ENCODE data around the gene SMAD6. TPM values are rescaled to one million over a fixed set of nuclear protein-coding genes. Genes with fewer than 3 reads are reported as not detected.

Gene SMAD6
- polyA plus RNA-seq, 1 of the 3 experiments (the other 2 are of a cell fraction), result 4.5 TPM

DNA sequence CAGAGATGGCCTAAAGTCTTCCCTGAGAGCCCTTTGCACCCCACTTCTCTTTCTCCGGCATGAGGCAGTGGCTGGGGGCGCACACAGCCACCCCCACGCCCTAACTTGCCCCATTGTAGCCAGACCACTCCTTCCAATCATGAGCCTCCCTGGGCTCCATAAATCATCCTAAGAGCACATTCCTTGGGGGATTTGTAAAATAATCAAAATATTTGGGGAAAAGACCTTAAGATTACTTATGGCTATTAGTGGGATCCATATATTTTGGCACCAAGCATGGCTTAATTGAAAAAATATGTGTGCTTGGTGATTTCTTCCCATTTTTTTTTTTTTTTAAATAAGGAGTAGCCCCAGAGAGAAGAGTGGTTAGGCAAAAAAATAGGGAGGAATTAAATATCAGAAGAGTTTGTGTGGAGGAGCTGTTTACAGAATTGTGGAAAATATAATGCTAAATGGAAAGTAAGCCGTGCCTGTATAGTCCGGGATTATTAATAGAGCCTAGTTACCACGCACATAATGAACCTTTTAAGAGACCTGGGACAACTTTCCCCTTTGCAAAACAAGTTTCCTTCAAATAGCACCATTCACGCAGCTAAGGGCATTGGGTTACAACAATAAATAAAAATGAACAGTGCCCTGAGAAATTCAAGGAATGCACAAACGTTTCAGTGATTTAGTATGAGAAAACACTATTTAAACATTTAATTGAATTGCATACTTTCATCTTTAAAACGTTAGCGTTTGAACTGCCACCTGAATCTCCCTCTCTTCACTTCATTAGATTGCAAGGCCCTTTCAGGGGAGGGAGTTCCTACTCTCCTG is 46.1 kb downstream of the SMAD6 start:
- Histone ChIP-seq H3K9ac (peak overlapping the region; percentile 49; the same call in 1 of the 2 replicates), H3F3A (replicated peaks; ENCODE audit: insufficient read depth) (peaks cover 26% of the 10 kb centered on the region), H3K4me3 (ENCODE audit: low read depth in 2 of 2, low read length in 1 of 2) (peak overlapping the region in 1 of 2 experiments; percentile 32; a peak in 2 of 4 replicates), H2AFZ (ENCODE audit: low read depth) (no peak overlapping the region), H3K4me1 (ENCODE audit: control insufficient read depth in 1 of 2, insufficient read depth in 2 of 2, low read depth in 1 of 2, low read length in 1 of 2) (peaks cover 20 to 55% of the 10 kb centered on the region in 2 experiments), H3K79me2 (ENCODE audit: insufficient read depth) (peaks cover 99% of the 10 kb centered on the region), H3K9me2 (no peaks in the 10 kb centered on the region), H3K27ac (ENCODE audit: low read depth in 2 of 2, low read length in 1 of 2) (peak overlapping the region; percentile 62 to 79; a peak in 3 of 4 replicates), H3K4me2 (peak overlapping the region; percentile 77), H3K9me3 (no peaks in the 10 kb centered on the region), H3K27me3 (ENCODE audit: insufficient read depth) (no peaks in the 10 kb centered on the region), H4K20me1 (ENCODE audit: insufficient read depth) (peaks cover 49% of the 10 kb centered on the region), H3K36me3 (replicated peaks in 1 of 2; ENCODE audit: control insufficient read depth in 1 of 2, insufficient read depth in 2 of 2, low read length in 1 of 2) (peaks cover 0 to 7% of the 10 kb centered on the region in 2 experiments)
- ChIA-PET CTCF (interaction anchor here (0.6 to 0.7 kb wide), 2 partner anchors 27 to 104 kb away, joined by 3 read pairs; no protein-coding TSS in a partner anchor), POLR2A (no interaction called here)
- 38% methylated on average over 10 of the region's 10 CpGs for whole genome bisulfite sequencing (ENCODE audit: low lambda C conversion rate)
- DNase-seq, result no peak
- peak; percentile 45 for TF ChIP-seq TCF12 (IDR thresholded peaks at IDR 0.05)
- TF ChIP-seq TEAD4 (IDR thresholded peaks at IDR 0.05; ENCODE audit: borderline replicate concordance, insufficient read depth), result peak; percentile 57; the same call in 1 of the 2 replicates
- no peak for TF ChIP-seq TAF1 (IDR thresholded peaks at IDR 0.05; ENCODE audit: borderline replicate concordance, low read depth, low read length)
- no peak; the same call in 1 of the 2 replicates for TF ChIP-seq NFIC (IDR thresholded peaks at IDR 0.05; ENCODE audit: borderline replicate concordance)
- TF ChIP-seq, protein P1, sequence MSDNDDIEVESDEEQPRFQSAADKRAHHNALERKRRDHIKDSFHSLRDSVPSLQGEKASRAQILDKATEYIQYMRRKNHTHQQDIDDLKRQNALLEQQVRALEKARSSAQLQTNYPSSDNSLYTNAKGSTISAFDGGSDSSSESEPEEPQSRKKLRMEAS (IDR thresholded peaks at IDR 0.05; ENCODE audit: low read depth), result 0 out of 2 replicates have a peak, but pooled peaks have one; percentile 7
- TF ChIP-seq, protein P2, sequence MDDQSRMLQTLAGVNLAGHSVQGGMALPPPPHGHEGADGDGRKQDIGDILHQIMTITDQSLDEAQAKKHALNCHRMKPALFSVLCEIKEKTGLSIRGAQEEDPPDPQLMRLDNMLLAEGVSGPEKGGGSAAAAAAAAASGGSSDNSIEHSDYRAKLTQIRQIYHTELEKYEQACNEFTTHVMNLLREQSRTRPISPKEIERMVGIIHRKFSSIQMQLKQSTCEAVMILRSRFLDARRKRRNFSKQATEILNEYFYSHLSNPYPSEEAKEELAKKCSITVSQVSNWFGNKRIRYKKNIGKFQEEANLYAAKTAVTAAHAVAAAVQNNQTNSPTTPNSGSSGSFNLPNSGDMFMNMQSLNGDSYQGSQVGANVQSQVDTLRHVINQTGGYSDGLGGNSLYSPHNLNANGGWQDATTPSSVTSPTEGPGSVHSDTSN (IDR thresholded peaks at IDR 0.05), result peak; percentile 59
- peak; percentile 34; the same call in 1 of the 2 replicates for TF ChIP-seq FOSL2 (IDR thresholded peaks at IDR 0.05; ENCODE audit: borderline replicate concordance, low read depth)
- TF ChIP-seq, protein P3, sequence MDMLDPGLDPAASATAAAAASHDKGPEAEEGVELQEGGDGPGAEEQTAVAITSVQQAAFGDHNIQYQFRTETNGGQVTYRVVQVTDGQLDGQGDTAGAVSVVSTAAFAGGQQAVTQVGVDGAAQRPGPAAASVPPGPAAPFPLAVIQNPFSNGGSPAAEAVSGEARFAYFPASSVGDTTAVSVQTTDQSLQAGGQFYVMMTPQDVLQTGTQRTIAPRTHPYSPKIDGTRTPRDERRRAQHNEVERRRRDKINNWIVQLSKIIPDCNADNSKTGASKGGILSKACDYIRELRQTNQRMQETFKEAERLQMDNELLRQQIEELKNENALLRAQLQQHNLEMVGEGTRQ (IDR thresholded peaks at IDR 0.05; ENCODE audit: borderline replicate concordance, low read depth, low read length), result no peak
- TF ChIP-seq NRF1 (IDR thresholded peaks at IDR 0.05; ENCODE audit: low read depth, low read length), result no peak
- TF ChIP-seq RXRA (IDR thresholded peaks at IDR 0.05; ENCODE audit: borderline replicate concordance, low read depth), result peak; percentile 55; the same call in 1 of the 2 replicates
- TF ChIP-seq EP300 (IDR thresholded peaks at IDR 0.05; ENCODE audit: borderline replicate concordance in 1 of 2, low read depth in 1 of 2, low read length in 1 of 2), result peak in 1 of 2 experiments; percentile 48; a peak in 2 of 4 replicates

DNA sequence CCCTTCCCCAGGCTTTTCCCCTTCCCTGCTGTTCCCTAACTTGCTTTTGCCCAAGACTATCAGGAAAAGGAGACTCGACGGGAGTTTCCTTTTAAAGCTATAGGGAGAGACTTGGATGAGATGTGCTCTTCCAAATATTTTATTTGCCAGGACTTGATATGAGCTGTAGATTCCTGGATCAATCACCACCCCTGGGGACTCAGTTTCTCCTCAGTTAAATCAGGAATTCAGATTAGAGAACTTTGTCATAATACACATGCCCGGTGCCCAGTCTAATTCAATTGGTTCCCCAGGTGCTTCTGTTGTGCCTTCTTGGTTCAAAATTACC is 46.6 kb downstream of the SMAD6 start:
- peaks cover 99% of the 10 kb centered on the region for H3K79me2 ChIP-seq (ENCODE audit: insufficient read depth)
- peak overlapping the region; percentile 77 for H3K4me2 ChIP-seq
- ChIA-PET POLR2A (no interaction called here), CTCF (interaction anchor here (0.6 kb wide), 1 partner anchor 104 kb away, joined by 3 read pairs; no protein-coding TSS in a partner anchor)
- peak overlapping the region; percentile 62 to 79; a peak in 3 of 4 replicates for H3K27ac ChIP-seq (ENCODE audit: low read depth in 2 of 2, low read length in 1 of 2)
- WGBS (ENCODE audit: low lambda C conversion rate), result 51% methylated on average over 3 of the region's 3 CpGs
- peak overlapping the region; percentile 49; the same call in 1 of the 2 replicates for H3K9ac ChIP-seq
- peaks cover 20 to 55% of the 10 kb centered on the region in 2 experiments for H3K4me1 ChIP-seq (ENCODE audit: control insufficient read depth in 1 of 2, insufficient read depth in 2 of 2, low read depth in 1 of 2, low read length in 1 of 2)
- peaks cover 49% of the 10 kb centered on the region for H4K20me1 ChIP-seq (ENCODE audit: insufficient read depth)
- no peaks in the 10 kb centered on the region for H3K9me2 ChIP-seq
- peaks cover 26% of the 10 kb centered on the region for H3F3A ChIP-seq (replicated peaks; ENCODE audit: insufficient read depth)
- H2AFZ ChIP-seq (ENCODE audit: low read depth), result no peak overlapping the region
- no peaks in the 10 kb centered on the region for H3K9me3 ChIP-seq
- H3K4me3 ChIP-seq (ENCODE audit: low read depth in 2 of 2, low read length in 1 of 2), result 0 out of 4 replicates have a peak overlapping the region, but pooled peaks of 1 of the 2 experiments have one; percentile 27
- no peak for DNase-seq
- peaks cover 0 to 7% of the 10 kb centered on the region in 2 experiments for H3K36me3 ChIP-seq (replicated peaks in 1 of 2; ENCODE audit: control insufficient read depth in 1 of 2, insufficient read depth in 2 of 2, low read length in 1 of 2)
- TF ChIP-seq REST (IDR thresholded peaks at IDR 0.05; ENCODE audit: low read depth, low read length), result no peak
- TF ChIP-seq POLR2AphosphoS5 (IDR thresholded peaks at IDR 0.05; ENCODE audit: low read depth, low read length), result no peak
- TF ChIP-seq, protein P4, sequence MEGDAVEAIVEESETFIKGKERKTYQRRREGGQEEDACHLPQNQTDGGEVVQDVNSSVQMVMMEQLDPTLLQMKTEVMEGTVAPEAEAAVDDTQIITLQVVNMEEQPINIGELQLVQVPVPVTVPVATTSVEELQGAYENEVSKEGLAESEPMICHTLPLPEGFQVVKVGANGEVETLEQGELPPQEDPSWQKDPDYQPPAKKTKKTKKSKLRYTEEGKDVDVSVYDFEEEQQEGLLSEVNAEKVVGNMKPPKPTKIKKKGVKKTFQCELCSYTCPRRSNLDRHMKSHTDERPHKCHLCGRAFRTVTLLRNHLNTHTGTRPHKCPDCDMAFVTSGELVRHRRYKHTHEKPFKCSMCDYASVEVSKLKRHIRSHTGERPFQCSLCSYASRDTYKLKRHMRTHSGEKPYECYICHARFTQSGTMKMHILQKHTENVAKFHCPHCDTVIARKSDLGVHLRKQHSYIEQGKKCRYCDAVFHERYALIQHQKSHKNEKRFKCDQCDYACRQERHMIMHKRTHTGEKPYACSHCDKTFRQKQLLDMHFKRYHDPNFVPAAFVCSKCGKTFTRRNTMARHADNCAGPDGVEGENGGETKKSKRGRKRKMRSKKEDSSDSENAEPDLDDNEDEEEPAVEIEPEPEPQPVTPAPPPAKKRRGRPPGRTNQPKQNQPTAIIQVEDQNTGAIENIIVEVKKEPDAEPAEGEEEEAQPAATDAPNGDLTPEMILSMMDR (IDR thresholded peaks at IDR 0.05), result no peak
- TF ChIP-seq FOXM1 (IDR thresholded peaks at IDR 0.05; ENCODE audit: low read depth), result no peak
- TF ChIP-seq FOXJ3 (CRISPR knock-in tag; IDR thresholded peaks at IDR 0.05), result no peak
- H3K27me3 ChIP-seq (ENCODE audit: insufficient read depth), result no peaks in the 10 kb centered on the region

Data from SK-N-SH (cell line).